Measurements from ENCODE around the gene BCOR.

The BCOR gene

GRCh38 chrX:40083979-40084359 is 13.8 kb downstream of the BCOR start:
- H3K27me3 ChIP-seq (ENCODE audit: insufficient read depth, low read length): no peaks in the 10 kb centered on the region
- H3K9ac ChIP-seq (ENCODE audit: low read length): no peak overlapping the region; the same call in 1 of the 2 replicates
- H3F3A ChIP-seq (ENCODE audit: insufficient read depth, low read length): no peaks in the 10 kb centered on the region
- peaks cover 6% of the 10 kb centered on the region; the same call in 1 of the 2 replicates for H3K79me2 ChIP-seq (ENCODE audit: insufficient read depth, low read length)
- H3K4me1 ChIP-seq (ENCODE audit: insufficient read depth, low read length, severe bottlenecking): peaks cover 26% of the 10 kb centered on the region
- H3K4me2 ChIP-seq (ENCODE audit: low read length): peak overlapping the region; percentile 74
- no peak for TF ChIP-seq CTCF (IDR thresholded peaks at IDR 0.05; ENCODE audit: low read length)
- no peak for TF ChIP-seq EZH2 (IDR thresholded peaks at IDR 0.05; ENCODE audit: borderline replicate concordance, low read length)
- H3K36me3 ChIP-seq (ENCODE audit: insufficient read depth, low read length): peaks cover 13% of the 10 kb centered on the region; the same call in 1 of the 2 replicates
- no peaks in the 10 kb centered on the region for H3K9me3 ChIP-seq (ENCODE audit: low read length)
- no peak overlapping the region for H3K27ac ChIP-seq (ENCODE audit: low read depth, low read length, poor library complexity, severe bottlenecking)
- H4K20me1 ChIP-seq (ENCODE audit: insufficient read depth, low read length): no peaks in the 10 kb centered on the region
- no peak overlapping the region for H2AFZ ChIP-seq (ENCODE audit: low read length)
- H3K9me2 ChIP-seq (ENCODE audit: low read depth, low read length): no peaks in the 10 kb centered on the region
- H3K4me3 ChIP-seq (ENCODE audit: low read depth, low read length, poor library complexity, severe bottlenecking): peak overlapping the region; percentile 55

GRCh38 chrX:40083120-40083978 is 14.4 kb downstream of the BCOR start:
- H3K36me3 ChIP-seq (ENCODE audit: insufficient read depth, low read length): peaks cover 10% of the 10 kb centered on the region; the same call in 1 of the 2 replicates
- H2AFZ ChIP-seq (ENCODE audit: low read length): no peak overlapping the region
- no peak overlapping the region; the same call in 1 of the 2 replicates for H3K9ac ChIP-seq (ENCODE audit: low read length)
- H3K9me3 ChIP-seq (ENCODE audit: low read length): no peaks in the 10 kb centered on the region
- peak overlapping the region; percentile 74 for H3K4me2 ChIP-seq (ENCODE audit: low read length)
- no peak overlapping the region for H3K27ac ChIP-seq (ENCODE audit: low read depth, low read length, poor library complexity, severe bottlenecking)
- no peaks in the 10 kb centered on the region for H3K9me2 ChIP-seq (ENCODE audit: low read depth, low read length)
- no peaks in the 10 kb centered on the region for H3F3A ChIP-seq (ENCODE audit: insufficient read depth, low read length)
- peak overlapping the region; percentile 55 for H3K4me3 ChIP-seq (ENCODE audit: low read depth, low read length, poor library complexity, severe bottlenecking)
- peaks cover 6% of the 10 kb centered on the region; the same call in 1 of the 2 replicates for H3K79me2 ChIP-seq (ENCODE audit: insufficient read depth, low read length)
- no peaks in the 10 kb centered on the region for H3K27me3 ChIP-seq (ENCODE audit: insufficient read depth, low read length)
- no peak for TF ChIP-seq CTCF (IDR thresholded peaks at IDR 0.05; ENCODE audit: low read length)
- TF ChIP-seq EZH2 (IDR thresholded peaks at IDR 0.05; ENCODE audit: borderline replicate concordance, low read length): no peak
- no peaks in the 10 kb centered on the region for H4K20me1 ChIP-seq (ENCODE audit: insufficient read depth, low read length)
- peaks cover 26% of the 10 kb centered on the region for H3K4me1 ChIP-seq (ENCODE audit: insufficient read depth, low read length, severe bottlenecking)

GRCh38 chrX:40082447-40083119 is 15.2 kb downstream of the BCOR start:
- peak overlapping the region; percentile 74; the same call in 1 of the 2 replicates for H3K4me2 ChIP-seq (ENCODE audit: low read length)
- TF ChIP-seq EZH2 (IDR thresholded peaks at IDR 0.05; ENCODE audit: borderline replicate concordance, low read length): no peak
- no peak for TF ChIP-seq CTCF (IDR thresholded peaks at IDR 0.05; ENCODE audit: low read length)
- no peaks in the 10 kb centered on the region for H3K27me3 ChIP-seq (ENCODE audit: insufficient read depth, low read length)
- H4K20me1 ChIP-seq (ENCODE audit: insufficient read depth, low read length): no peaks in the 10 kb centered on the region
- H3K9me3 ChIP-seq (ENCODE audit: low read length): no peaks in the 10 kb centered on the region
- H3K79me2 ChIP-seq (ENCODE audit: insufficient read depth, low read length): peaks cover 6% of the 10 kb centered on the region; the same call in 1 of the 2 replicates
- H3K4me1 ChIP-seq (ENCODE audit: insufficient read depth, low read length, severe bottlenecking): peaks cover 26% of the 10 kb centered on the region
- no peaks in the 10 kb centered on the region for H3F3A ChIP-seq (ENCODE audit: insufficient read depth, low read length)
- H2AFZ ChIP-seq (ENCODE audit: low read length): no peak overlapping the region
- H3K27ac ChIP-seq (ENCODE audit: low read depth, low read length, poor library complexity, severe bottlenecking): no peak overlapping the region
- H3K9me2 ChIP-seq (ENCODE audit: low read depth, low read length): no peaks in the 10 kb centered on the region
- peaks cover 18% of the 10 kb centered on the region for H3K36me3 ChIP-seq (ENCODE audit: insufficient read depth, low read length)
- no peak overlapping the region for H3K4me3 ChIP-seq (ENCODE audit: low read depth, low read length, poor library complexity, severe bottlenecking)
- no peak overlapping the region for H3K9ac ChIP-seq (ENCODE audit: low read length)

All from OCI-LY1 (cell line).